Activated T-cell treated with anti-CD3 and anti-CD28 coated beads for 48 hours (primary cell): ENCODE measurements around the gene DNAI2.

ENCODE experiments used
- DNase-seq: peaks from one replicate; pipeline ENCODE4 v3.0.0-alpha.2; 2020; ENCODE audit warnings: low read depth

The DNAI2 gene

GRCh38 chr17:74274060-74274708, at the start of gene DNAI2:
Gene DNAI2 (plus strand): TSS chr17:74274234. CDS start chr17:74281818, 7,584 bp downstream.
- DNase-seq, result no peak

GRCh38 chr17:74224959-74225725, 48.9 kb upstream of the DNAI2 start:
- DNase-seq, result no peak

- DNase-seq, result no peak
Observed at GRCh38 chr17:74226252-74226651, 47.8 kb upstream of the DNAI2 start.

GRCh38 chr17:74227271-74228080, 46.6 kb upstream of the DNAI2 start:
- DNase-seq, result no peak

- DNase-seq, result no peak
Observed at GRCh38 chr17:74228306-74228978, 45.6 kb upstream of the DNAI2 start.

GRCh38 chr17:74230896-74231295, 43.1 kb upstream of the DNAI2 start:
- DNase-seq, result no peak

GRCh38 chr17:74231928-74232907, 41.8 kb upstream of the DNAI2 start:
- DNase-seq, result no peak

- no peak for DNase-seq
Observed at GRCh38 chr17:74233937-74234336, 40.1 kb upstream of the DNAI2 start.

GRCh38 chr17:74234486-74234885, 39.5 kb upstream of the DNAI2 start:
- no peak for DNase-seq

GRCh38 chr17:74235040-74235581, 38.9 kb upstream of the DNAI2 start:
- DNase-seq, result no peak

- DNase-seq, result no peak
Observed at GRCh38 chr17:74235911-74236371, 38.1 kb upstream of the DNAI2 start.

GRCh38 chr17:74237321-74237720, 36.7 kb upstream of the DNAI2 start:
- no peak for DNase-seq

GRCh38 chr17:74239172-74239571, 34.9 kb upstream of the DNAI2 start:
- DNase-seq, result no peak

GRCh38 chr17:74240618-74241205, 33.3 kb upstream of the DNAI2 start:
- DNase-seq, result no peak

GRCh38 chr17:74241431-74241830, 32.6 kb upstream of the DNAI2 start:
- no peak for DNase-seq

GRCh38 chr17:74241847-74242246, 32.2 kb upstream of the DNAI2 start:
- DNase-seq, result no peak

GRCh38 chr17:74243013-74243755, 30.9 kb upstream of the DNAI2 start:
- no peak for DNase-seq

- DNase-seq, result no peak
Observed at GRCh38 chr17:74244128-74244527, 29.9 kb upstream of the DNAI2 start.

GRCh38 chr17:74244548-74244947, 29.5 kb upstream of the DNAI2 start:
- DNase-seq, result no peak
